ENCODE data around the gene ARHGAP20. TPM values are rescaled to one million over a fixed set of nuclear protein-coding genes. Genes with fewer than 3 reads are reported as not detected.

ARHGAP20 gene
- polyA plus RNA-seq (2013, experiment 1 of 2), result 0.20 TPM
- 0.06 TPM for polyA plus RNA-seq (2013, experiment 2 of 2)

DNA sequence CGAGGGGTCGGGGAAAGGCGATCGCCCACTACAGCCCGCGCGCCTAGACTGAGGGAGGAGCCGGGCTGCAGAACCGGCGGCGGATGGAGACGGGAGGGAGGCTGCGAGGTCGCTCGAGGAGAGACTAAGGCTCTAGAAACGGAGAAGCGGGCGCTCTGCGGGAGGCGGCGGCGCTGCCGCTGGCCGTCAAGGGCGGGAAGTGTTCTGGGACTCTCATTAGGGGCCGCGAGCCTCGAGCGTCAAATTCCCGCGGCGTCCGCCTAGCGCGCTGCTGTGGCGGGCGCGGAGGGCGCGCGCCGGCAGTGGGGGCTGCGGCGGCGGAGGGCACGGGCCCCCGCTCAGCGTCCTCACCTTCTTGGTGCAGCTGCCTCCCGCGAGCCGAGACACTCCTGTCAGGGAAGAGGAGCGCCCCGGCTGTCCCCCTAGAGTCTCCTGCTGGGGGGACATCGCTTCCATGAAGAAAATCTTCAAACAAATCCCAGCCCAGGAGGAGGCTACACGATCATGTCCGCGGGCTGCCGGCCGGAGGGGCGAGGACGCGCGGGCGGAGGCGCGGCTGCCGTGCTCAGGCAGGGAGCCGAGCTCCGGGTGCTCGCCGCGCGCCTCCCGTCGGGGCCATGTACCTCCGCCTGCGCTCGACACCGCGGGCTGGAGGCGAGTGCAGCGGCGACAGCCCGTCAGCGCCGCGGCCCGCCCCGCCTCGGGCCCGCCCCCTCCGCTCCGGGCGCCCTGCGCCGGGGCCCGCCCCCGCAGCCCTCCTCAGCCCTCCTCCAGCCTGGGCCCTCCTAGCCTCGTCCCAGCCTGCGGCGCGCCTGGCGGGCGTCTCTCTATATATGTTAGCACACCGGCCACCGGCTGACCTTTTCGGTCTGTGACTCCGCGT is at the start of gene ARHGAP20:
ARHGAP20 (minus strand) TSS at position 662 of the 883 bp plus-strand sequence; CDS start at position 456, 206 bp downstream.
- peaks cover 91% of the 10 kb centered on the region for H3K27me3 ChIP-seq (ENCODE audit: insufficient read depth, low read length)

DNA sequence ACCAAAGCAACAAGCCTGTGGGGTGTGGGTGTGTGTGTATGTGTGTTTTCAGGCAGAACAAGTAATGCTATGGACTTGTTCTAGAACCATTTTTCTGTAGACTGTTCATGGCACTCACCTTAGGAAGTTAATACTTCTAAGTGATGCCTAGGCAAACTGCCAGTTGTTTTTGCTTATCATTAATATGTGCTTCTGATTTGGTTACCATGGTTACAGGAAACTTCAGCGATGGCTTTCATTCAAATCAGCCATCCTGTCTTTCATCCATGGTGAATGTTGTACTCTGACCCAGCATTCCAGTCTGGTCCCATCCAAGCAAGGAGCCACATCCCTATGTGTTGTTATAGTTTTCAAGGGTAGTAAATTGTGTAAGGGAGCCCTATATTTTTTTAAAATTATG is 49.8 kb upstream of the ARHGAP20 start:
- WGBS, result 93% methylated on average over 1 of the region's 1 CpG
- no peaks in the 10 kb centered on the region for H3K9me3 ChIP-seq (ENCODE audit: insufficient read depth, low read depth, low read length)

More for the DNA sequence above, at the start of gene ARHGAP20:
- Histone ChIP-seq H3K9me3 (ENCODE audit: insufficient read depth, low read depth, low read length) (no peaks in the 10 kb centered on the region), H3K4me1 (ENCODE audit: insufficient read depth, low read length) (no peaks in the 10 kb centered on the region), H3K36me3 (ENCODE audit: insufficient read depth, low read length) (no peaks in the 10 kb centered on the region), H3K4me3 (ENCODE audit: low read length) (peak within 1 kb of the TSS; percentile 55), H3K9ac (ENCODE audit: low read depth, low read length) (no peak within 1 kb of the TSS; the same call in 1 of the 2 replicates), H3K27ac (ENCODE audit: low read depth, low read length) (no peak within 1 kb of the TSS)
- WGBS, result under 1% methylated on average over 109 of the region's 109 CpGs

DNA sequence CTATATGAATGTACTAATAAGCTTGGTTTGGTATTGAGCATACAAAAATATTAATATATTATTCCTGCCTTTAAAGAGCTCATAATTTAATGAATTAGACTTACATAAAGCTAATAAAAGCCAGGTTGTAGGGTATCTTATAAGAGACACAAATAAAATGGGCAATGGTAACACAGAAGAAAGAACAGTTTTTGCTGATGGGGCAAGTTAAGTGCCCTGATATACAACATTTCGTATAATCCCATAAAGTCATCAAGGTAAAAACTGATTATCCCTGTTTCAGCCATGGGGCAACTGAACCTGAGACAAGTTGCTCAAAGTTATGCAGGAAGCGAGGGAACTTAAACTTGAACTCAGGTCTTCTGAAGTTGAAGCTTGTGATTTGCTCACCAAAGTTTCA is 48.9 kb upstream of the ARHGAP20 start:
- Histone ChIP-seq H3K4me1 (ENCODE audit: insufficient read depth, low read length) (peaks cover 13% of the 10 kb centered on the region), H3K9me3 (ENCODE audit: insufficient read depth, low read depth, low read length) (no peaks in the 10 kb centered on the region), H3K27me3 (ENCODE audit: insufficient read depth, low read length) (no peaks in the 10 kb centered on the region), H3K27ac (ENCODE audit: low read depth, low read length) (no peak overlapping the region), H3K36me3 (ENCODE audit: insufficient read depth, low read length) (no peaks in the 10 kb centered on the region), H3K4me3 (ENCODE audit: low read length) (no peak overlapping the region), H3K9ac (ENCODE audit: low read depth, low read length) (no peak overlapping the region)
- WGBS, result 98% methylated on average over 2 of the region's 2 CpGs

More for the DNA sequence above, 49.8 kb upstream of the ARHGAP20 start:
- H3K27me3 ChIP-seq (ENCODE audit: insufficient read depth, low read length), result no peaks in the 10 kb centered on the region
- H3K4me3 ChIP-seq (ENCODE audit: low read length), result no peak overlapping the region
- no peak overlapping the region for H3K27ac ChIP-seq (ENCODE audit: low read depth, low read length)
- peaks cover 13% of the 10 kb centered on the region for H3K4me1 ChIP-seq (ENCODE audit: insufficient read depth, low read length)
- H3K9ac ChIP-seq (ENCODE audit: low read depth, low read length), result no peak overlapping the region
- no peaks in the 10 kb centered on the region for H3K36me3 ChIP-seq (ENCODE audit: insufficient read depth, low read length)

DNA sequence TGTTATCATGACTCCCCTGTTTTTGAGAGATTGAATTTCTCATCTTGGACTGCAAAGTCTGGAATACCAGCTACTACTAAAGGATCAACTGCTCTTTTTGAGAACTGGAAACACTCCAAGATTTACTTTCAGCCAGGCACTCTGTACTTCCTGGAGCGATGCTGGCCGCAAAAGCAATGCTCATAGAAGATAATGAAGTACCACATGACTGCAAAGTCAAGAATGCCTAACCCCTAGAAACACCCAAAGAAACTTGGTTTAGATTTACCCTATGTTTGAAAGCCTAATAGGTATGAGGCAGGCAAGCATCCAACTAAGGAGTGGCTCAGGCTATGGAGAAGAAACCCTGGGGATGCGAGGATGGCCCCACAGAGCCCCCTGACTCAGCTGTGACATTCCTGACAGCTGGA is 47.7 kb upstream of the ARHGAP20 start:
- Histone ChIP-seq H3K9me3 (ENCODE audit: insufficient read depth, low read depth, low read length) (no peaks in the 10 kb centered on the region), H3K27me3 (ENCODE audit: insufficient read depth, low read length) (no peaks in the 10 kb centered on the region), H3K27ac (ENCODE audit: low read depth, low read length) (no peak overlapping the region), H3K9ac (ENCODE audit: low read depth, low read length) (no peak overlapping the region), H3K4me1 (ENCODE audit: insufficient read depth, low read length) (peaks cover 13% of the 10 kb centered on the region), H3K36me3 (ENCODE audit: insufficient read depth, low read length) (no peaks in the 10 kb centered on the region), H3K4me3 (ENCODE audit: low read length) (no peak overlapping the region)
- WGBS, result 94% methylated on average over 3 of the region's 3 CpGs

- WGBS, result 92% methylated on average over 2 of the region's 2 CpGs
- Histone ChIP-seq H3K4me3 (ENCODE audit: low read length) (no peak overlapping the region), H3K27me3 (ENCODE audit: insufficient read depth, low read length) (no peaks in the 10 kb centered on the region), H3K9ac (ENCODE audit: low read depth, low read length) (no peak overlapping the region), H3K27ac (ENCODE audit: low read depth, low read length) (no peak overlapping the region), H3K4me1 (ENCODE audit: insufficient read depth, low read length) (peaks cover 6% of the 10 kb centered on the region; the same call in 1 of the 2 replicates), H3K36me3 (ENCODE audit: insufficient read depth, low read length) (no peaks in the 10 kb centered on the region), H3K9me3 (ENCODE audit: insufficient read depth, low read depth, low read length) (0 out of 2 replicates have a peak, but pooled peaks cover 1% of the 10 kb centered on the region)
Observed at GRCh38 chr11:110757962-110758755, 45.9 kb upstream of the ARHGAP20 start.

DNA sequence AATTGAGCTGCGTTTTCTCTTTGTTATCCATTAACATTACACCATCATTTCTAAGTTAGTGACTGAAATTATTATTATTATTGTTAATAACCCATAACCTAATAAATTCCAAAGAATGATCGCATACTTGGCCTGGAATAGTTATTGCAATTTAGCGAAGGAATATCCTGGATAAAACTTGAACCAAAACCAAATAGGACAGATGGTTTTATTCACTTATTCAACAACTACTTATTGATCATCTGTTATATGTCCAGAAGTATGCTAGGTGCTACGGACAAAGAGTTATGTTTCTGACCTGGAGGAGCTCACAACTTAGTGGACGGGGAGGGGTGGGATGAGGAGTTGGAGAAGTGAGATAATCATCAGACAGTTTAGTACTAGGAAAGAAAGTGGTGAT is 44.8 kb upstream of the ARHGAP20 start:
- no peaks in the 10 kb centered on the region for H3K27me3 ChIP-seq (ENCODE audit: insufficient read depth, low read length)
- WGBS, result 96% methylated on average over 5 of the region's 5 CpGs
- H3K9ac ChIP-seq (ENCODE audit: low read depth, low read length), result no peak overlapping the region
- no peaks in the 10 kb centered on the region for H3K4me1 ChIP-seq (ENCODE audit: insufficient read depth, low read length)
- 0 out of 2 replicates have a peak, but pooled peaks cover 6% of the 10 kb centered on the region for H3K9me3 ChIP-seq (ENCODE audit: insufficient read depth, low read depth, low read length)
- no peaks in the 10 kb centered on the region for H3K36me3 ChIP-seq (ENCODE audit: insufficient read depth, low read length)
- no peak overlapping the region for H3K27ac ChIP-seq (ENCODE audit: low read depth, low read length)
- no peak overlapping the region for H3K4me3 ChIP-seq (ENCODE audit: low read length)

- Histone ChIP-seq H3K36me3 (ENCODE audit: insufficient read depth, low read length) (no peaks in the 10 kb centered on the region), H3K27me3 (ENCODE audit: insufficient read depth, low read length) (no peaks in the 10 kb centered on the region), H3K9me3 (ENCODE audit: insufficient read depth, low read depth, low read length) (0 out of 2 replicates have a peak, but pooled peaks cover 6% of the 10 kb centered on the region), H3K9ac (ENCODE audit: low read depth, low read length) (no peak overlapping the region), H3K4me3 (ENCODE audit: low read length) (no peak overlapping the region), H3K27ac (ENCODE audit: low read depth, low read length) (no peak overlapping the region), H3K4me1 (ENCODE audit: insufficient read depth, low read length) (no peaks in the 10 kb centered on the region)
- 90% methylated on average over 3 of the region's 3 CpGs for WGBS
Observed at GRCh38 chr11:110755941-110756340, 43.7 kb upstream of the ARHGAP20 start.

DNA sequence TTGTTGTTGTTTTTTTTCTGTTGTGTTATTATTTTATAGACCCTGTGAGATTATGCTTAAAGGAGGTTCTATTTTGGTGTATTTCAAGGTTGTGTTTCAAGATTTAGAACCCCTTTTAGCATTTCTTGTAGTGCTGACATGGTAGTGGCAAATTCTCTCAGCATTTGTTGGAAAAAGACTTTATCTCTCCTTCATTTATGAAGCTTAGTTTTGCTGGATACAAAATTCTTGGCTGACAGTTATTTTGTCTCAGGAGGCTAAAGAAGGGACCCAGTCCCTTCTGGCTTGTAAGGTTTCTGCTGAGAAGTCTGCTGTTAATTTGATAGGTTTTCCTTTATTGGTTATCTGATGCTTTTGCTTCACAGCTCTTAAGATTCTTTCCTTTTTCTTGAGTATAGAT is 40.7 kb upstream of the ARHGAP20 start:
- H3K9ac ChIP-seq (ENCODE audit: low read depth, low read length), result no peak overlapping the region
- H3K36me3 ChIP-seq (ENCODE audit: insufficient read depth, low read length), result no peaks in the 10 kb centered on the region
- no peaks in the 10 kb centered on the region for H3K27me3 ChIP-seq (ENCODE audit: insufficient read depth, low read length)
- no peaks in the 10 kb centered on the region for H3K4me1 ChIP-seq (ENCODE audit: insufficient read depth, low read length)
- H3K4me3 ChIP-seq (ENCODE audit: low read length), result no peak overlapping the region
- 0 out of 2 replicates have a peak, but pooled peaks cover 6% of the 10 kb centered on the region for H3K9me3 ChIP-seq (ENCODE audit: insufficient read depth, low read depth, low read length)
- no peak overlapping the region for H3K27ac ChIP-seq (ENCODE audit: low read depth, low read length)

- H3K4me1 ChIP-seq (ENCODE audit: insufficient read depth, low read length), result no peaks in the 10 kb centered on the region
- H3K36me3 ChIP-seq (ENCODE audit: insufficient read depth, low read length), result no peaks in the 10 kb centered on the region
- H3K27me3 ChIP-seq (ENCODE audit: insufficient read depth, low read length), result no peaks in the 10 kb centered on the region
- 0 out of 2 replicates have a peak, but pooled peaks cover 6% of the 10 kb centered on the region for H3K9me3 ChIP-seq (ENCODE audit: insufficient read depth, low read depth, low read length)
- H3K9ac ChIP-seq (ENCODE audit: low read depth, low read length), result no peak overlapping the region
- no peak overlapping the region for H3K27ac ChIP-seq (ENCODE audit: low read depth, low read length)
- no peak overlapping the region for H3K4me3 ChIP-seq (ENCODE audit: low read length)
Observed at GRCh38 chr11:110750100-110750499, 37.9 kb upstream of the ARHGAP20 start.

DNA sequence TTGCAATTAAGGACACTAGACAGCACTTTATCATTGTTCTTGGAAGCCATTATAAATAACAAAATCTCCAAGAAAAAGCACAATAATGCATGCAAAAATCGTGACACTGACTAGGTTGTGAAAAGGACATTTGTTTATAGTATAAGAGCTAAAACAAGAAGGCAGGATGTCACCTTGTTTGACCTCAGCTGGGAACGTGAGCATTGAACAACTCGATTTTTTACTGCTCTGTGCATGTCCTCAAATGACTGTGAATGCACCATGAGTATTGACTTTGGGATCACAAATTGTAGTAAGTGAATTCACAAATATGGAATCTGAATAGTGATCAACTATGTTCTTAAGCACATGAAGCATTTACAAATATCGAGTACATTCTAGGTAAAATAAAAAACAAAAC is 35.3 kb upstream of the ARHGAP20 start:
- Histone ChIP-seq H3K9me3 (ENCODE audit: insufficient read depth, low read depth, low read length) (0 out of 2 replicates have a peak, but pooled peaks cover under 1% of the 10 kb centered on the region), H3K4me3 (ENCODE audit: low read length) (no peak overlapping the region), H3K4me1 (ENCODE audit: insufficient read depth, low read length) (no peaks in the 10 kb centered on the region), H3K27ac (ENCODE audit: low read depth, low read length) (no peak overlapping the region), H3K36me3 (ENCODE audit: insufficient read depth, low read length) (no peaks in the 10 kb centered on the region), H3K27me3 (ENCODE audit: insufficient read depth, low read length) (no peaks in the 10 kb centered on the region), H3K9ac (ENCODE audit: low read depth, low read length) (no peak overlapping the region)
- 88% methylated on average over 4 of the region's 4 CpGs for WGBS

DNA sequence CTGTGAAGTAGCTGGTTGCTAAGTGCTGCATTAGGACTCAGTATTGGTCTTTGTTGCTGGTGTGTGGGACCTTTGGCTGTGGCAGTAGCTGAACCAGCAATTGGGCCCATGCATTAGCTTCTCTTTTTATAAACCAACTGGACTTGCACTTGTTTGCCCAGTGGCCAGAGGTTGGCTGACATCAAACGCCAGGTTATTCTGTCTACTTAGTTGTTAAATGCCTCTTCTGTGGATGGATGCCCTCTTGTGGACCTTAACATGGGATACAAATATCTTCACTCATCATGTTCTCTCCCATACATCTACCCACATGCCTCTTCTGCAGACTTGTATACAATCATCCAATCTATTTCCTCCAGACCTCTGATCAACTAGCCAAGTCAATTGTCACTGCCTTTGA is 26.4 kb upstream of the ARHGAP20 start:
- 85% methylated on average over 1 of the region's 1 CpG for whole genome bisulfite sequencing
- Histone ChIP-seq H3K4me1 (ENCODE audit: insufficient read depth, low read length) (no peaks in the 10 kb centered on the region), H3K27ac (ENCODE audit: low read depth, low read length) (no peak overlapping the region), H3K9me3 (ENCODE audit: insufficient read depth, low read depth, low read length) (no peaks in the 10 kb centered on the region), H3K4me3 (ENCODE audit: low read length) (no peak overlapping the region), H3K9ac (ENCODE audit: low read depth, low read length) (no peak overlapping the region), H3K27me3 (ENCODE audit: insufficient read depth, low read length) (no peaks in the 10 kb centered on the region), H3K36me3 (ENCODE audit: insufficient read depth, low read length) (no peaks in the 10 kb centered on the region)

Data from HUES64 (cell line).